ENCODE measurements around the gene GALNT10. TPM values are rescaled to one million over a fixed set of nuclear protein-coding genes. Genes with fewer than 3 reads are reported as not detected.

GALNT10 gene
- total RNA-seq, 4 donors from 2014 or later: 35.9 to 59.4 (median 46.8) TPM

- Histone ChIP-seq H3K27ac (no peak overlapping the region), H3K4me3 (no peak overlapping the region), H3K36me3 (no peaks in the 10 kb centered on the region), H3K9me3 (no peaks in the 10 kb centered on the region), H3K27me3 (no peaks in the 10 kb centered on the region), H3K4me1 (no peaks in the 10 kb centered on the region)
- no peak for TF ChIP-seq POLR2A (IDR thresholded peaks at IDR 0.05)
- TF ChIP-seq, protein P1, sequence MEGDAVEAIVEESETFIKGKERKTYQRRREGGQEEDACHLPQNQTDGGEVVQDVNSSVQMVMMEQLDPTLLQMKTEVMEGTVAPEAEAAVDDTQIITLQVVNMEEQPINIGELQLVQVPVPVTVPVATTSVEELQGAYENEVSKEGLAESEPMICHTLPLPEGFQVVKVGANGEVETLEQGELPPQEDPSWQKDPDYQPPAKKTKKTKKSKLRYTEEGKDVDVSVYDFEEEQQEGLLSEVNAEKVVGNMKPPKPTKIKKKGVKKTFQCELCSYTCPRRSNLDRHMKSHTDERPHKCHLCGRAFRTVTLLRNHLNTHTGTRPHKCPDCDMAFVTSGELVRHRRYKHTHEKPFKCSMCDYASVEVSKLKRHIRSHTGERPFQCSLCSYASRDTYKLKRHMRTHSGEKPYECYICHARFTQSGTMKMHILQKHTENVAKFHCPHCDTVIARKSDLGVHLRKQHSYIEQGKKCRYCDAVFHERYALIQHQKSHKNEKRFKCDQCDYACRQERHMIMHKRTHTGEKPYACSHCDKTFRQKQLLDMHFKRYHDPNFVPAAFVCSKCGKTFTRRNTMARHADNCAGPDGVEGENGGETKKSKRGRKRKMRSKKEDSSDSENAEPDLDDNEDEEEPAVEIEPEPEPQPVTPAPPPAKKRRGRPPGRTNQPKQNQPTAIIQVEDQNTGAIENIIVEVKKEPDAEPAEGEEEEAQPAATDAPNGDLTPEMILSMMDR (IDR thresholded peaks at IDR 0.05): no peak
- no peak for DNase-seq
These were observed 53.9 kb downstream of the GALNT10 start for GRCh38 chr5:154244476-154244875.

- H3K27ac ChIP-seq: no peak overlapping the region
- H3K4me3 ChIP-seq: no peak overlapping the region
- no peaks in the 10 kb centered on the region for H3K27me3 ChIP-seq
- no peaks in the 10 kb centered on the region for H3K36me3 ChIP-seq
- no peaks in the 10 kb centered on the region for H3K9me3 ChIP-seq
- no peaks in the 10 kb centered on the region for H3K4me1 ChIP-seq
- no peak for TF ChIP-seq POLR2A (IDR thresholded peaks at IDR 0.05)
- TF ChIP-seq, protein P1 (IDR thresholded peaks at IDR 0.05): no peak
- DNase-seq: no peak
These were observed 58.2 kb downstream of the GALNT10 start for GRCh38 chr5:154248691-154249090.

DNA sequence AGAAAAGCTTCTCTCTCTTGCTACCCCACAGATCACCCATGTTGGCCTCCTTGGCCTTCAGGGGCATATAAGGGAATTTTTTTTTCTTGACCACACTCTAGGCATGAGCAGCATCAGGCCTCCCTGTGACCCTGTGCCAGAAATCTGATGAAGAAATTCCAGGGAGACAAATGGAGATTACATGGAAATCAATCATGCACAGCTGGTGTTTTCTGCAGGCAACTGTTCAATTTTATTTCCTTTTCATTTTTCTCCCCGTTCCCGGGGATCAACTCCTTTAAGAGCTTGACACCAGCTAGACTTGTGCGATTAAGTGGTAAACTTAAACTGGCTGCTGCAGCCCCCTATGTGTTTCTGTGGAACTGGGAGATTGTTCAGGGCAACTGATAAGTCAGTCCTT lies 59.3 kb downstream of the GALNT10 start:
- Histone ChIP-seq H3K4me1 (no peaks in the 10 kb centered on the region), H3K27me3 (no peaks in the 10 kb centered on the region), H3K36me3 (no peaks in the 10 kb centered on the region), H3K27ac (no peak overlapping the region), H3K9me3 (no peaks in the 10 kb centered on the region), H3K4me3 (no peak overlapping the region)
- TF ChIP-seq POLR2A (IDR thresholded peaks at IDR 0.05): no peak
- TF ChIP-seq, protein P1 (IDR thresholded peaks at IDR 0.05): no peak
- DNase-seq: no peak

DNA sequence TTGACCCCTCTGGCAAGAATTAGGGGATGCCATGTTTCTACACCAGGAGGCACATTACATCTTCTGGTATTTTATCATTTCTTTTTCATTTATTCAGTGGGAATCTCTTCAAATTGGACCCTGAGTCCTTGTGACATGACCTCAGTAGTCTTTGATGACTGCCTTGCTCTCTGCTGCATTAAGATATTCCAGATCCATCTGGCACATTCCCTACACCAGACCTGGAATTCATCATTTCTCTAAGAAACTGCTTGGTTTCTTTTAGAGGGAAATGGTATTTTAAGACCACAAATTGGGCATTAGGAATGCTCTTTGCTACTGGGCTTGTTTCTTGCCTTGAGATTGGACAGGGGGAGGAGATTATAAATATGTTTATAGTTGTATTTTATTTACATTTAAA lies 61.0 kb downstream of the GALNT10 start:
- no peaks in the 10 kb centered on the region for H3K27me3 ChIP-seq
- H3K4me1 ChIP-seq: no peaks in the 10 kb centered on the region
- H3K36me3 ChIP-seq: no peaks in the 10 kb centered on the region
- H3K27ac ChIP-seq: no peak overlapping the region
- no peak for DNase-seq
- no peak overlapping the region for H3K4me3 ChIP-seq
- TF ChIP-seq POLR2A (IDR thresholded peaks at IDR 0.05): no peak
- TF ChIP-seq, protein P1 (IDR thresholded peaks at IDR 0.05): no peak
- no peaks in the 10 kb centered on the region for H3K9me3 ChIP-seq

GRCh38 chr5:154253807-154254206 lies 63.3 kb downstream of the GALNT10 start:
- Histone ChIP-seq H3K4me3 (no peak overlapping the region), H3K9me3 (no peaks in the 10 kb centered on the region), H3K4me1 (peaks cover 0 to 7% (median 0%) of the 10 kb centered on the region in 4 donors), H3K36me3 (no peaks in the 10 kb centered on the region), H3K27me3 (no peaks in the 10 kb centered on the region), H3K27ac (no peak overlapping the region)
- TF ChIP-seq, protein P1 (IDR thresholded peaks at IDR 0.05): no peak
- no peak for TF ChIP-seq POLR2A (IDR thresholded peaks at IDR 0.05)
- no peak for DNase-seq

GRCh38 chr5:154254896-154255295 lies 64.4 kb downstream of the GALNT10 start:
- no peak overlapping the region for H3K4me3 ChIP-seq
- DNase-seq: peak in 1 of 3 donors; percentile 60

More at GRCh38 chr5:154254896-154255295, 64.4 kb downstream of the GALNT10 start:
- Histone ChIP-seq H3K4me1 (peaks cover 0 to 7% (median 0%) of the 10 kb centered on the region in 4 donors), H3K9me3 (no peaks in the 10 kb centered on the region), H3K27me3 (no peaks in the 10 kb centered on the region), H3K27ac (peak overlapping the region in 1 of 4 donors; percentile 66), H3K36me3 (no peaks in the 10 kb centered on the region)
- no peak for TF ChIP-seq POLR2A (IDR thresholded peaks at IDR 0.05)
- TF ChIP-seq, protein P1 (IDR thresholded peaks at IDR 0.05): no peak
